ES-I3 (cell line): ENCODE measurements around the gene NALF2.

Experiments
- H3K36me3 ChIP-seq: 2 replicates; pipeline ENCODE4 v1.6.1; 2013; ENCODE audit warnings: mild to moderate bottlenecking, low read length, control low read depth, moderate library complexity; ENCODE audit not compliant: insufficient read depth
- H3K4me1 ChIP-seq: 2 replicates; pipeline ENCODE4 v1.6.1; 2013; ENCODE audit warnings: mild to moderate bottlenecking, control low read depth, low read length; ENCODE audit not compliant: insufficient read depth
- H3K9ac ChIP-seq: 2 replicates; pipeline ENCODE4 v1.6.1; 2013; ENCODE audit warnings: low read depth, mild to moderate bottlenecking, low read length, moderate library complexity
- H3K9me3 ChIP-seq: 2 replicates; pipeline ENCODE4 v1.6.1; 2013; ENCODE audit warnings: mild to moderate bottlenecking, low read length, moderate library complexity; ENCODE audit not compliant: control insufficient read depth, insufficient read depth

The NALF2 gene

GRCh38 chrX:69543572-69543971 is 39.4 kb downstream of the NALF2 start:
- H3K9me3 ChIP-seq, result no peaks in the 10 kb centered on the region
- H3K4me1 ChIP-seq, result no peaks in the 10 kb centered on the region; the same call in 1 of the 2 replicates
- H3K9ac ChIP-seq, result no peak overlapping the region

GRCh38 chrX:69546417-69546816 is 42.3 kb downstream of the NALF2 start:
- Histone ChIP-seq H3K9ac (no peak overlapping the region), H3K36me3 (no peaks in the 10 kb centered on the region), H3K4me1 (no peaks in the 10 kb centered on the region; the same call in 1 of the 2 replicates), H3K9me3 (no peaks in the 10 kb centered on the region)

More at GRCh38 chrX:69543572-69543971, 39.4 kb downstream of the NALF2 start:
- H3K36me3 ChIP-seq, result no peaks in the 10 kb centered on the region

- no peak overlapping the region for H3K9ac ChIP-seq
- no peaks in the 10 kb centered on the region for H3K9me3 ChIP-seq
- H3K36me3 ChIP-seq, result no peaks in the 10 kb centered on the region
- no peaks in the 10 kb centered on the region; the same call in 1 of the 2 replicates for H3K4me1 ChIP-seq
Measured at GRCh38 chrX:69546978-69547377, 42.9 kb downstream of the NALF2 start.

- Histone ChIP-seq H3K36me3 (no peaks in the 10 kb centered on the region), H3K9me3 (no peaks in the 10 kb centered on the region), H3K4me1 (peaks cover 13% of the 10 kb centered on the region), H3K9ac (no peak overlapping the region)
Measured at GRCh38 chrX:69551421-69552009, 47.4 kb downstream of the NALF2 start.

GRCh38 chrX:69552512-69552911 is 48.4 kb downstream of the NALF2 start:
- peaks cover 23% of the 10 kb centered on the region for H3K4me1 ChIP-seq
- no peaks in the 10 kb centered on the region for H3K9me3 ChIP-seq
- no peaks in the 10 kb centered on the region for H3K36me3 ChIP-seq
- no peak overlapping the region for H3K9ac ChIP-seq
